IPS DF 19.7 (cell line): Measurements from ENCODE around the gene TBX6.
"Not testable (repeated sequence)": the region's sequence is repeated elsewhere in the genome, so short reads cannot be mapped to it uniquely, and the experiment has no call there.

Experiments
- DNase-seq: peaks from one replicate; pipeline ENCODE4 v3.0.0-alpha.2; 2013; ENCODE audit warnings: low read depth, low spot score

The TBX6 gene, protein sequence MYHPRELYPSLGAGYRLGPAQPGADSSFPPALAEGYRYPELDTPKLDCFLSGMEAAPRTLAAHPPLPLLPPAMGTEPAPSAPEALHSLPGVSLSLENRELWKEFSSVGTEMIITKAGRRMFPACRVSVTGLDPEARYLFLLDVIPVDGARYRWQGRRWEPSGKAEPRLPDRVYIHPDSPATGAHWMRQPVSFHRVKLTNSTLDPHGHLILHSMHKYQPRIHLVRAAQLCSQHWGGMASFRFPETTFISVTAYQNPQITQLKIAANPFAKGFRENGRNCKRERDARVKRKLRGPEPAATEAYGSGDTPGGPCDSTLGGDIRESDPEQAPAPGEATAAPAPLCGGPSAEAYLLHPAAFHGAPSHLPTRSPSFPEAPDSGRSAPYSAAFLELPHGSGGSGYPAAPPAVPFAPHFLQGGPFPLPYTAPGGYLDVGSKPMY

GRCh38 chr16:30091474-30092372 is at the start of gene TBX6:
Gene TBX6 (minus strand): TSS chr16:30091924. CDS start chr16:30091193, 731 bp downstream.
- no peak for DNase-seq

- no peak for DNase-seq
Measured at GRCh38 chr16:30139583-30140481, 48.1 kb upstream of the TBX6 start.

- no peak for DNase-seq
Measured at GRCh38 chr16:30137897-30138296, 46.2 kb upstream of the TBX6 start.

- no peak for DNase-seq
Measured at GRCh38 chr16:30136971-30137605, 45.4 kb upstream of the TBX6 start.

- no peak for DNase-seq
Measured at GRCh38 chr16:30132591-30132990, 40.9 kb upstream of the TBX6 start.

- no peak for DNase-seq
Measured at GRCh38 chr16:30131869-30132475, 40.2 kb upstream of the TBX6 start.

- no peak for DNase-seq
Measured at GRCh38 chr16:30127993-30128392, 36.3 kb upstream of the TBX6 start.

GRCh38 chr16:30125690-30126089 is 34.0 kb upstream of the TBX6 start:
- DNase-seq, result not testable (repeated sequence)

DNA sequence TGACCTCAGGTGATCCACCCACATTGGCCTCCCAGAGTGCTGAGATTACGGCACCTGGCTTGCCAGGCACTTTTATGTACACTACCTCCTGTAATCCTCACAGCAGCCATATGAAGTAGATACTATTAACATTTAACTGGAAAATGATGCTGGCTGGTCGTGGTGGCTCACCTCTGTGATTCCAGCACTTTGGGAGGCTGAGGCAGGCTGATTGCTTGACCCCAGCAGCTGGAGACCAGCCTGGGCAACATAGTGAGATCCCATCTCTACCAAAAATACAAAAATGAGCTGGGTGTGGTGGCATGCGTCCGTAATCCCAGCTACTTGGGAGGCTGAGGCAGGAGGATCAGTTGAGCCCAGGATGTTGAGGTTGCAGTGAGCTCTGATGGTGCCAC is 33.3 kb upstream of the TBX6 start:
- DNase-seq, result no peak

DNA sequence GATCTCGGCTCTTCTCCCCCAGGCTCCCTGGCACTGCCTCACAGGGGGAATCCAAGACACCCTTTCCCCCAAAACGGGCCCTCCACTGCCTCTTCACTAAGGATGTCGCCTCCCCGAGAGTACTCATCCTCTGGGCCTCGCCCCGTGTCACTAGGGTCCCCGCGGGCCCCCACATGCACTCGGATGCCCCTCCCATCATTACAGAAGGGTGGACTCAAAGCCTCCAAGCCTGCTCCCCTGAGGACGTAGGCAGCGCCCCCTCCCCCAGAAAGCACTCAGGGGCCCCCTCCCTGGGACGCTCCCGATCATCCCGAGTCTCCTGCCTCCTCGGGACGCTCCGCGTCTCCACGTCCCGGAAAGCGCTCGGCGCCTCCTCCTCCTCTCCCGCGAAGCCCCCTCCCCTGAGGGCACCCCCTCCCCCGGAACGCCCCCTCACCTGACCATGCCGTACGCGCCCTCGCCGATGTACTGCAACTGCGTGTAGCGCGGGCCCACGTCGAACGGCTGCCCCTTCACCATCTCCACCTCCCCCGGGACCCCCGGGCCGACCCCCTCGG is 31.0 kb upstream of the TBX6 start:
- no peak for DNase-seq

DNA sequence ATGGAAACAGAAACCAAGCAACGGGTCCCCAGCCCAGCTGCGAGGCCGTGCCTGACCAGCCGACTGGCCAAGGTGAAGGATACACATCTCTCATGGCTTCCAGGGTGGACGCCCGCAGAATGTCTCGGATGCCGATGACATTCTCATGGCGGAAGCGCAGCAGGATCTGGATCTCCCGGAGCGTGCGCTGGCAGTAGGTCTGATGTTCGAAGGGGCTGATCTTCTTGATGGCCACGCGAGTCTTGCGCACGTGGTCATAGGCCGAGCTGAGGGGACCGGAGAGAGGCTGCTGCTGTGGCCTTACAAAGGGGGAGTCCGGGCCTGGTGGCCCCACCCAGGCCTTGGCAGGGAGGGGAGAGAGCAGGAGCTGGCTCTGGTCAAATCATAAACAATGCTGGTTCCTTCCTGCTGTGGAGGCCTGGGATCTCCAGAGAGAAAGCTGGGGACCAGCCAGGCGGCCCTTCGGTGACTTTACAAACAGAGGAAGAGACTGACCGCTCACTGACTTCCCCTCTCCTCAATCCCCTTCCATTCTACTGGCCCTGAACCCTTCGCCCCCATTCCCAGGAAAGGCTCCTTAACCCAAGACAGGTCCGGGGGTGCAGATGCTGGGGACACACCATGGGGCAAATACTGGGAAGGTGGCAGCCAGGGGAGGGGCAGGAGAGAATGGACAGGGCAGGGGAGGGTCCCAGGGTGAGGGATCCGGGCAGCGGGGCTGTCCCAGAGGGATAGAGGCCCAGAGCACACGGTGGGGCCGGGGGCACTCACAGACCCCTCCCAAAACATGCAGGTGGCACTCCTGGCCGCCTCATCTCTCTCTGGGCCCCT is 30.2 kb upstream of the TBX6 start:
- no peak for DNase-seq

DNA sequence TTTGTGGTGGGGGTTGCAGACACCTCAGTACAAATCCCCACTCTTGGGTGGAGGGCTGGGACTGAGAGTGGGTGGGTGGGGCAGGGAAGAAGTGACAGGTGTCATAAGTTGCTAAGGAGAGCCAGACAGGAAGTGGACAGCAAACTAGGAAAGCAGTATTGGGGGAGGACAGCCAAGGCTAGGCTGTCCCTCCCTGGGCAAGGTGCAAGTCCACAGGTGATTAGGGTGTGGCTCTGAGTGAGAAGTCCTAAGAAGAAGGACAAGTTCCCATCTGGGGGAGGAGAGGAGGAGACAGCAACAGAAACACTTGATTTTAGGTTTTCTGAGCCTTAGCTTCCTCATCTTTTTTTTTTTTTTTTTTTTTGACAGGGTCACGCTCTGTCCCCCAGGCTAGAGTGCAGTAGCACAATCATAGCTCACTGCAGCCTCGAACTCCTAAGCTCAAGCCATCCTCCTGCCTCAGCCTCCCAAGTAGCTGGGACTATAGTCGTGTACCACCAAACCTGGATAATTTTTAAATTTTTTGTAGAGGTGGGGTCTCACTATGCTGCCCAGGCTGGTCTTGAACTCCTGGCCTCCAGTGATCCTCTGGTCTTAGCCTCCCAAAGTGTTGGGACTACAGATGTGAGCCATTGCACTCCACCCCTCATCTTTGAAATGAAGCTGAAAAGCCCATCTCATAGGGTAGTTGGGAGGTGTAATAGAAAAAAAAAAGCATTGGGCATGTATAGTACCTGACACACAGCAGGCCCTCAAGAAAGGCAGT is 28.8 kb upstream of the TBX6 start:
- DNase-seq, result no peak

- DNase-seq, result no peak
Measured at GRCh38 chr16:30119428-30119827, 27.7 kb upstream of the TBX6 start.

GRCh38 chr16:30117768-30118167 is 26.0 kb upstream of the TBX6 start:
- DNase-seq, result no peak

DNA sequence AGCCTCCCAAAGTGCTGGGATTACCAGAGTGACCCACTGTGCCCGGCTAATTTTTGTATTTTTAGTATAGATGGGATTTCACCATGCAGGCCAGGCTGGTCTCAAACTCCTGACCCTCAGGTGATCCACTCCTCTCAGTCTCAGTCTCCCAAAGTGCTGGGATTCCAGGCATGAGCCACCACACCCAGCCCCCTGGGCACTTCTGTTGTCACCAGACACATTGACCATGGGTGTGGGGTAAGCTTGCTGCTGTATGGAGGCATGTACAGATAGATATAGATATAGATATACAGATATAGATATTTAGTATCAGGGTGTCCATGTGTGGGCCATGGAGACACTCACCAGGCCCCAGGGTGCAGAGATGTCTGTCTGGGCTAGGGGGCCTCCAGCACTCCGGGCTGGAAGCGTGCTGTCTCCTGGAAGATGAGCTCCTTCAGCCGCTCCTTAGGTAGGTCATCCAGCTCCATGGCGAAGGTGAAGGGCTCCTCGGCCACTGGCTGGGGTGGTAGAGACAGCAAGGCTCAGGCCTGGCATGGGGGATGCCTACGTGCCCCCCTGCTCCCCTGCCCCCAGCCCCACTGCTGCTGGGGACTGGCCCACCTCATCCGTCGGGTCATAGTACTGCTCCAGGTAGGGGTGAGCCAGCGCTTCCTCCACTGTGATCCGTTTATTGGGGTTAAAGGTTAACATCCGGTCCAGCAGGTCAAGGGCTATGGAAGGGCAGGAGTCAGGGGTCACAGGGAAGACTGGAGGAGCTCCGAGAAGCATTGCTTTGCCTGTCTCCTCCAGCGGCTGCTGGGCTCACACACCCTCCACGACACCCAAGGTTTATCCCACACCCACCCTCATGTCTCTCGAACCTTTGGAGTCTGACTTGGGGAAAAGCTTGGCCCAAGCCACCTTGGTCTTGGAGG is 24.8 kb upstream of the TBX6 start:
- DNase-seq, result no peak

GRCh38 chr16:30115238-30115637 is 23.5 kb upstream of the TBX6 start:
- DNase-seq, result no peak

DNA sequence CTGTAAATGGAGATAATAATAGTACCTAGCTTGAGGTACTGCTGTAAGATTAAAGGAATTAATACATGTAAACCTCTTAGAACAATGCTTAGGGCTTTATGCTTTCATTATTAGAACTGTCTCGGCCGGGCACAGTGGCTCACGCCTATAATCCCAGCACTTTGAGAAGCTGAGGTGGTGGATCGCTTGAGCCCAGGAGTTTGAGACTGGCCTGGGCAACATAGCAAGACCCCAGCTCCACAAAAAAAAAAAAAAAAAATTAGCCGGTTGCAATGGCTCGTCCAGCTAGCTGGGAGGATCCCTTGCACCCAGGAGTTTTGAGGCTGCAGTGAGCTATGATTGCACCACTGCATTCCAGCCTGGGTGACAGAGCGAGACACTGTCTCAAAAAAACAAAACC is 23.1 kb upstream of the TBX6 start:
- not testable (repeated sequence) for DNase-seq

GRCh38 chr16:30114411-30114810 is 22.7 kb upstream of the TBX6 start:
- DNase-seq, result no peak
